ENCODE measurements around the gene ZFHX3.

Gene ZFHX3

DNA sequence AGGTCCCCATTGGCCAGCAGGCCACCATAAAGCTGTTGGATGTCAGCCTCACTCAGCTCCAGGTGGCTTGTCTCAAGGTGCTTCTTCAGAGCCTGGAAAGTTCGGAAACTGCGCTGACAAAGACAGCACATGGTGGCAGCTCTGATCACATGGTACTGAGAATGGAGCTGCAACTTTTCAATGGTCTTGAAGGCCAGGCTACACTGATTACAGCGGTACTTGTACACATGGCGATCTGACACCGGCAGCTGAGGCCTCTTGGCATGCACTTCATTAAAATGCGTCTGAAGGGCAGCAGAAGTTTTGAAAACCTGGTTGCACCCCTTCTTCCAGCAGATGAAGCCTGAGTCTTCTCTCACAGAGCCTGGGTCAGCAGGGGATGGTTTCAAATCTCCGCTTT lies 249.7 kb downstream of the ZFHX3 start:
- no peak for DNase-seq (ENCODE audit: low read depth)

DNA sequence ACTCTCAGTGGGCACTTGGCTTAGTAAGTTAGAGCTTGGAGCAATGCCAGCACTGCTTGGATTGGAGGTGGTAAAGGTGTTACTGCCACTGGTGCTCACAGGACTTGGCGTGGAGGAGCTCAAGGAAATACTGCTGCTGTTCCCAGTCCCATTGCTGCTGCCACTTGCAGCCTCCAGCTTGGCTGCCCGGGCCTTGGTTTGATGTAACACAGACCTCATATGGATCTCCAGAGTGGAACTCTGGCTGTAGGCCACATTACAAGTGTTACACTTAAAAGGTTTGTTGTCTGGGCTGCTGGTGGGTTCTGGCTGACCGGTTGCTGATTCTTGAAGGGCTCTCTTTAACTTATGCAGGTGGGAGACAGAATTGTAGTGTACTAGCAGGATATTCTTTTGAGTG lies 250.3 kb downstream of the ZFHX3 start:
- no peak for DNase-seq (ENCODE audit: low read depth)

DNA sequence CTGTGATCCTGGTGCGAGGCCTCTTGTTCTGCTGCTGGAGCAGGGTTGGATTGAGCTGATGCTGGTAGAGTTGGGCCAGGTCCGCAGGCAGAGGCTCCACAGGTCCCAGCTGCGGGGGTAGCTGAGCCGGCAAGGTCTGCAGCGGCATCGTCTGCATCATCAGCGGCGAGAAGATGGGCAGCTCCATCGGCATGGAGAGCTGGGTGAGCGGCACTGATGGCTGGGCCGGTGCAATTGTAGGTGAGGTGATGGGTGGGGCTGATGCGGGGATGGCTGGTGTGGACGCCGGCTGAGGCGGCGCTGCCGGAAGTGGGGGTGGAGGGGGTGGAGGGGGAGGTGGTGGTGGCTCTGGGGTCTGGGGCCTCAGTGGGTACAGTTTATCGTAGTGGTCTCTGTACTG lies 251.7 kb downstream of the ZFHX3 start:
- DNase-seq (ENCODE audit: low read depth), result no peak

DNA sequence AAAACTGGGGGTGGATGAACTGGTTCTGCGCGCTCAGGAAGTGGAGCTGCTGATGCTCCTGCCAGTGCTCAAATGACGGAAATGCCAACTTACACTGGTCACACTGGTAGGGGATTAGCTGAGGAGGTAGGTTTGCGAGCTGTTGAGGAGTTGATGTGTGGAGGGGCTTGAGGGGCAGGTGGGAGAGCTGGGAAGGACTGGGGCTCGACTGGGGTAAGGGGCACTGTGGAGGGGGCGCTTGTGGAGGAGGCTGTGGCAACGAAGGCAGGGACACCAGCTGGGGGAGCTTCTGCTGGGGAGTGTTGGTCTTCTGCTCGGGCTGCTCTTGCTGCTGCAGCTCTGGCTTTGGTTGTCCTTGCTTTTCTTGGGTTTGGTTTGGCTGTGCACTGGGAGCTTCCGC lies 252.9 kb downstream of the ZFHX3 start:
- DNase-seq (ENCODE audit: low read depth), result no peak

DNA sequence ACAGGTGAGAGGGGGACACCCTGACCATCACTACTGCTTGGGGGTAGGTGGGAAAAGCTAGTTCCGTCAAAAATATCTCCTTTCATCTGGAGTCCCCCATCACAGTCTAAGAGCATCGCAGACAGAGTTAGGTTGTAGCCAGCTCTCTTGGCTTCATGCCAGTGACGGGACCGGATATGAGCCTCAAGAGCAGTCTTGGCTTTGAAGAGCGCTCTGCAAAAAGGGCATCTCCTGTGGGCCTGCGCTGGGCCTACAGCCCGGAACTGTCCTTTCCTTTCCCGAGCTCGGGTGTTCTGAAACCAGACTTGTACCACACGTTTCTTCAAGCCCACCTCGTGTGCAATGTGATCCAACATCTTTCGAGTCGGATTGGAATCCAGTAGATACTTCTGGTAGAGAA lies 253.6 kb downstream of the ZFHX3 start:
- DNase-seq (ENCODE audit: low read depth), result no peak

DNA sequence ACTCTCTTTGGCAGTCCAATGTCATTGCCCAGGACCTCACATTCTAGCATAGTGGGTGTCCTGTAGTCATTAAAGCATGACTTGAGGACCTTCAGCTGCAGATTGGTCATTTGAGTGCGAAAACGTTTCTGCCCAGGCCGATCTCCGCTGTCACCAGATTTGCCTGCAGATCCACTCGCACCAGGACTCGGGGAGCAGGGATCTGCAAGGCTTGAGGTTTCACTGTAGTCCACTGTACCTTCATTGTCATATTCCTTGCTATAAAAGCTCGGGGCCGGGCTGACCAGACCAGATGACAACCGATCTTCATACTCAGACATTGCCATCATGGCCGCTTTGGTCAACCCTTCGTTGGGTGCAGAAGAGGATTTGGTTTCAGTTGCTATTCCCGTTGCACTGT lies 254.2 kb downstream of the ZFHX3 start:
- DNase-seq (ENCODE audit: low read depth), result no peak

DNA sequence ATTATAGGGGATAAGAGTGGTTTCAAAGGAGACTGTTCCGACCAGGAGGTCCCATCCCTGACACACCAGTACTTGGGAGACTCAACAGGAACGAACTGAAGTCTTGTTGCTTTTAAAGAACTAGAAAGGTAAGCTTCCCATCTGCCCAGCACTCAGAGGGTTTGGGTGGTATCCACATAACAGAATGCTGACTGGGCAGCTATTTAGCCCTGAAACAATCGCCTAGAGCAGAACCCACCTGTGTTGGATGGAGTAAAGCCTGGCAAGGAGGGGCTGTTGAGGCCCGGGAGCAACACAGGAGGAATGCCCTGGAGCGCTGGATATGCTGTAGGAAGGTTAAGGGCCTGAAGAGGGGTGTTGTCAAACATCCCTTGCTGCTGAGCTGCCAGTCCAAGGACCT lies 254.9 kb downstream of the ZFHX3 start:
- no peak for DNase-seq (ENCODE audit: low read depth)

DNA sequence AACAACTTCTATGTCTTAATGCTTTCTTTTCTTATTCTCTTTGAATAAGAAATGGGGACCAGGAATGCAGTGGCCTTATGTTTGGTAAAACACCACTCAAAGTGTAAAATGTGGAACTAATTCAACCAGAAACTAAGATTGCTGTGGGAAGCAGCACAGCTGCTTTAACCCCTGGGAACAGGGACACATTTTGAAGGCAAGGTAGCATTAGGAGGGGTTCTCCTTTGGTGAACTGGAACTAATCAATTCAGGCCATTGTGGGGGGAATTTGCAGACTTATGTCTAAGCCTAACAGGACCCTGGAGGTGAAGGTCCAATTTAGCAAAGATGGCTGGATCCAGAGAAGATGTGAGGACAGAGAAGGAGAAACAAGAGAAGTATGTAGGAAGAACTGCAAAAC lies 256.1 kb downstream of the ZFHX3 start:
- no peak for DNase-seq (ENCODE audit: low read depth)

DNA sequence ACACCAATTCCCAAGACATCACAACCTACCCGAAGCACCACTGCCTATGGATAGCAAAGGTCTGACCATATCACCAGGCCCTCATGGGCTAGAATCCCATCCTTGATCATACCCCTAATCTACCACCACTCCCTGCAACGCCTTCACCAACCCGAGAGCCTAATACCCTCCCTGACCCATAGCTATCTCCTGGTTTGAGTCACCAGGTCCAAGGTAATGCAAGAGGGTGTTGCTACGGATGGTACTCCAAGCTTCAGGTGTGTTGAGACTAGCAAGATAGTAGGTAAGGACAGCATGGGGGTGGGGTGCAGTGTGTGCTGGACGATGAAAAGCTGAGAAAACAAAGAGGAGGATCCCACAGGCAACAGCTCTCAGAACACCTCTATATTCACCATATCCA lies 258.0 kb downstream of the ZFHX3 start:
- no peak for DNase-seq (ENCODE audit: low read depth)

DNA sequence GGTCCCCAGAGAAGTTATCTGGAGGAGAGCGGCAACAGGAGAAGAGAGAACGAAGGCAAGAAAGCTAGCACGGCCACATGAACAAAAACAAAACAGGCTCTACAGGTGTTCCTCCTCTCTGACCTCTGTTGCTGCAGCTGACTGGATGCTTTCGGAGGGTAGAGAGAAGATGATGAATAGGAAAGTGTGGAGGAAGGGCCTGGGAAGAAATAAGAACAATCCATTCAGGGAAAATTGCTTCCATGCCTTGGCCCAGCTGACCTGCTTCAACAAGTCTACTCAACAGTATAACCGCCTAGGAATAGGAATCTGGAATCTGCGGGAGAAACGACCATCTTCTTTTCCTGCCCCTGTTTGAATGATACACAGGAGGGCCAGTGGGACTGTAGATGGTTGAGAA lies 258.5 kb downstream of the ZFHX3 start:
- no peak for DNase-seq (ENCODE audit: low read depth)

DNA sequence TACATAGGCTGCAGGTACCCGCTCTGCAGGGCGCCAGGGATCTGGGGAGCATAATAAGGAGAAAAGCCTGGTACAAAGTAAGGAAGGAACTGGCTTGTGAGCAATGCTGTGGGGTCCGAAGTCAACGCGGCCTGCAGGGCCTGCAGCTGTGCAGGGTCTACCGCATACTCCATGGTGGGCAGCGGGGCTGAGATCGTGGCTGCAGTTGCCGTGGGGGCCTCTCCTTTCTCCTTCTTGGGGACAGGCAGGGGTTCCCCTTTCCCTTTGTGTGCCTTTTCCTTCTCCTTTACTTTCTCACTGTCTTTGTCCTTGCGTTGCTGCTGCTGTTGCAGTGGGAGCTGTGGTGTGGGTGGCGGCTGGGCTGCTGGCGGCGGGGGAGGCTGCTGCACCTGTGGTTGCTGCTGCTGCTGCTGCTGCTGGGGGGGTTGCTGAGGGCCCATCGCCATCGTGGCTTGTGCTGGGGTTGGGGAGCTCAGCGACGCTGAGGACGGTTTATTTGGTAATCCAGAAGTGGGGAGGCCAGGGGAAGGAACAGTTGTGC lies 259.6 kb downstream of the ZFHX3 start:
- DNase-seq (ENCODE audit: low read depth), result no peak

DNA sequence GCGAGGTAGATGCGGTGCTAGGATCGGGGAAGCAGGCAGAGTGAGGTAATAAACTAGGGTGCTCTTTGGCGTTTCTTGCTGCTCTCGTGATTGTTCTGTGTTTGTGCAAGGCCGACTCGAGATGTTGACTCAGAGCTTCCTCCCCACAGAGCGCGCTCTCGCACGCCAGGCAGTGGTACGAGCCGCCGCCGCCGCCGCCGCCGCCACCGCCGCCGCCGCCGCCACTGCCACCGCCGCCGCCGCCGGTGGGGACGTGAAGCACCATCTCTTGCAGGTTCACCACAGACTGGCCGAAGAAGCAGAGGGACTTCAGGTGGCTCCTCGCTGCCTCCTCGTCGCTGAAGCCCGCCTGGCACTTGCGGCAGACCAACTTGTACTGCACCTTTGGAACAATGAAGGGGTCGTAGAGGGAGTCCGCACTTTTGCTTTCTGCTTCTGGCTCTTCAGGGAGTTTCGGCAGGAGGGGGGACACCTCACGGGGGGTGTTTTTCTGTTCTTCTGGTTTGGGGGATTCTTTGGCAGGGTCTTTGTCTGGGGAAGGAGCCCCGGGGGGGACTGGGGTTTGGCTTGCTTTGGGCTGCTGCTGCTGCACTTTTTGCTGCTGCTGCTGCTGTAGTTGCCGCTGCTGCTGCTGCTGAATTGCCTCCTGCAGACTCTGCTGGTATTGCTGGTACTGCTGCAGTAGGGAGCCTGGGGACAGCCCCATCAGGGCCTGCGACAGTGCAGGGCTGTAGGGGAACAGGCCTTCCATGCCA lies 260.2 kb downstream of the ZFHX3 start:
- peak; percentile 15 for DNase-seq (ENCODE audit: low read depth)

DNA sequence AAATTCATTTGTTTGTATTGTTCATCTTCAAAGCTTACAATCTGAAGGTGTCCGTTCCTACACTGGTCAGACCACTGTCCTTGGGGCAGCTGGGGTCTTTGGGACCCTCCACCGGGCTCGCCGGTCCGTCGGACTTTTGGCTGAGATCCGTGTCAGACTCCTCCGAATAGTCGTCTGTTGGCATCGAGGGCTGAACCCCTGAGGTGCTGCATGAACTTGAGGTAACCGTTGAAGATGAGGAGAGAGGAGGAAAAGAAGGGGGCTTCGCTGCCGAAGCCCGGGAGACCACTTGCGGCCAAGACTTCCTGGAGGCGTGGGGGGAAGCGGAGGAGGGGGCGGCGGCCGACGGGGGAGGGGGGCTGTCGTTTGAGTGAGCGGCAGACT lies 260.8 kb downstream of the ZFHX3 start:
- no peak for DNase-seq (ENCODE audit: low read depth)

DNA sequence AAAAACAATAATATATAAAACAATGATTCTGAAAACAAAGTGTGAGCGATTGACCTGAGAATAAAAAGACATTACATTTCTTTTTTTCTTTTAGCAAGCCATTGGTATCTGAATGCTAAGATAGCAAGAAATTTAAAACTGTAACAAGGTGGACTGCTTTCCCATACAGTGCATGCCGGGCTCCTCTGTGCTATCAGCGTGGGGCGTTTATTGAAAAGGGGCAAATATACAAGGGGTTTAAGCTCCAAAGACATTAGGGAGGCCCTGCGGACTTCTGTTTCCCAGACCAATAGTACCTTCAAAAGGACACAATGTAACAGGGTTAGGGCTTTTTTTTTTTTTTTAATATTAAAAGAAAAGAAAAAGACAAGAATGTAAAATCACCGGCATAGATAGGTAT lies 261.3 kb downstream of the ZFHX3 start:
- DNase-seq (ENCODE audit: low read depth), result no peak

DNA sequence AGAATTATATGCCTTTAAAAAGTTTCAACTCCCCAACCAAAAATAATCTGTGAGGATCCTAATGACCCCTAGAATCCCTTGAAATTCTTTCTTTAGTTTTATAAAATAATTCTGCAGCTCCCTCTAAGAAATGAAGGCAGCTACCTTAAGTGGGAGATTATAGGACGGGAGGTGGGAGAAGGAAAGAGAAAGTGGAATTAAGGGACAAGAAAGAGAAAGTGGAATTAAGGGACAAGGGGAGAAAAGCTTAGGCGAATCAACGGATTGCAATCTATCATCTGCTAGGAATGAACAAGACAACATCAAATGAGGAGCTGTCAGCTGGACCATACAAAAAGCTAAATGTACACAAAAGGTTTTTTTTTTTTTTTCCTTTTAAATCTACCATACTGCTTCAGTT lies 262.0 kb downstream of the ZFHX3 start:
- no peak for DNase-seq (ENCODE audit: low read depth)

DNA sequence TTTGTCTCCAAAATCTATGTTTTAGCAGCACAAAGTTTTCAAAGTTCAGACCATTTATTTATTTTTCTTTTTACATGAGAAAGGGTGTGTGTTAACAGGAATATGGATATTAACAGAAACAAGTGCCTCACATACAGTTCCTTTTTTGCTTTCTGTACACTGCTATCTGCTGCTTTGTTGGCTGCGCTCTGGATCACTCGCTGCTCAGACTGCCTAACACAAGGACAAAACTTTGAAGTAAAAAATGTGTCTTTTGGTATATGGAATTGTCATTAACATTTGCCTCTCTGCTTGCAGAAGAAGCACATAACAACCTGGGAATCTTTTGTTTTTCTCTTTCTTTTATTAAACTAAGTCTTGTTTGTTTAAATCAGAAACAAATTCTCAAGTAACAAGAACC lies 262.8 kb downstream of the ZFHX3 start:
- DNase-seq (ENCODE audit: low read depth), result no peak

DNA sequence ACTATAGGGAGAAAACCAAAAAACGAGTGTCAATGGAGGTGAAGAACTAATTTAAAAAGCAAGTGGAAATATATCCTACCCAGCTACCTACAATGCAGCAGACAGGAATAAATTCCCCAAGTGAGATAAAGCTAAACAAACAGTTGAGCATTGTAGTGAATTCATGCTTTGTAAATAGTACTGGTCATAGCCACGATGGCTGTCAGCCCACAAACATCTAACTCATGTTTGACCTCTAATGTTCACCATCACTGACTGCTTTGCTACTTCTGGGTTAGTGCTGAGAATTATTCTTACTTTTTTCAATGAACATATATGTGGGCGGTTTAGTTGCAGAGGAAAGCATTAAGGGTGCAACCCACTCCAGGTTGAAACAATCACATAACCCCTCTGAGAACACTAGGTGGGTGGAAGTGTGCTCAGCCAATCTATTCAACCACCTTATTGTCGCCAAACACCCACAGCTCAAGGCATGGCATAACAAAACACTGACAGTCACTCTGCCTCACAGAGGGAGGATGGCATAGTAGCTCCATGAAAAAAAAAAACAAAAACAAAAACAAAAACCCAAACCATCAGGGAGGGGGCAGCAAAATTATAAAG lies 264.1 kb downstream of the ZFHX3 start:
- no peak for DNase-seq (ENCODE audit: low read depth)

DNA sequence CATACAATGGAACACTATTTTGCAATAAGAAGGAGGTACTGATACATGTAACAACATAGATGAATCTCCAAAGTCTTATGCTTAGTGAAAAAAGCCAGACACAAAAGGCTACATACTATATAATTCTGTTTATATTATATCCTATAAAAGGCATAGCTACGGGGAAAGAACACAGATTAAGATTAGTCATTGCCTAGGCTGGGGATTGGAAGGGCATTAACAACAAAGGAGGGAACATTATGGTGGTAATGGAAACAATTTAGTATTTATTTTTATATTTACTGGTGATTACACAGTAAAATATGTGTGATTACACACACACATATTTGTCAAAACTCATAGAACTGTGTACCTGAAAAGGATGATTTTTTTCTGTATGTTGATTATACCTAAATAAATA lies 278.1 kb downstream of the ZFHX3 start:
- DNase-seq (ENCODE audit: low read depth), result no peak

DNA sequence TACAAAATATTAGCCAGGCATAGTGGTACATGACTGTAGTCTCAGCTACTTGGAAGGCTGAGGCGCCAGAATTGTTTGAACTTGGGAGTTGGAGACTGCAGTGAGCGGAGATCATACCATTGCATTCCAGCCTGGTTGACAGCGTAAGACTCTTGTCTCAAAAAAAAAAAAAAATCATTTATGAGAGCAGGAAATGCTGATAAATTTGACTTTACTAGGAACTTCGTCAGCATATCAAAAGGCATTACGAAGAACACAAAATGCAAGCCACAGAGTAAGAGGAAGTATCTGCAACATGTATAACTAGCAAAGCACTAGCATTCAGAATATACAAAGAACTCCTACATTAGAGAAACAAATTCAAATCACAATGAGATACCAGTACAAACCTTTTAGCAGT lies 279.3 kb downstream of the ZFHX3 start:
- DNase-seq (ENCODE audit: low read depth), result no peak

DNA sequence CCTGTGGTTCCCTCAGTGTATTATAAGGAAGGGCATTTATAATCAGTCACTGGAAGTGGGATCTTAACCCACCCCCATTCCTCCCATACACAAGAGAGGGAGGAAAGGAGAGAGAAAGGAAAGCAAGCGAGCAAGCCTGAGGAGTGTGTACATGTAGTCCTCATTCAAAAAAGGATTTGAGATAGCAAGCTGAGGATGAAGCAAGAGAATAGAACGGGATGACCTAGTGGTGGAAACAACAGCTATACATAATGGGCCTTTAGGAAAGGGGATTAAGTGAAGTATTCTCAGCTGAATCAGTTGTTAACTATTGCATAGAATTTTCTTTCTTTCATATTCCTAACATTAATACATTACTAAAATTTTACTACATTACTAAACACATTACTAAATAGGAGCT lies 281.4 kb downstream of the ZFHX3 start:
- no peak for DNase-seq (ENCODE audit: low read depth)

DNA sequence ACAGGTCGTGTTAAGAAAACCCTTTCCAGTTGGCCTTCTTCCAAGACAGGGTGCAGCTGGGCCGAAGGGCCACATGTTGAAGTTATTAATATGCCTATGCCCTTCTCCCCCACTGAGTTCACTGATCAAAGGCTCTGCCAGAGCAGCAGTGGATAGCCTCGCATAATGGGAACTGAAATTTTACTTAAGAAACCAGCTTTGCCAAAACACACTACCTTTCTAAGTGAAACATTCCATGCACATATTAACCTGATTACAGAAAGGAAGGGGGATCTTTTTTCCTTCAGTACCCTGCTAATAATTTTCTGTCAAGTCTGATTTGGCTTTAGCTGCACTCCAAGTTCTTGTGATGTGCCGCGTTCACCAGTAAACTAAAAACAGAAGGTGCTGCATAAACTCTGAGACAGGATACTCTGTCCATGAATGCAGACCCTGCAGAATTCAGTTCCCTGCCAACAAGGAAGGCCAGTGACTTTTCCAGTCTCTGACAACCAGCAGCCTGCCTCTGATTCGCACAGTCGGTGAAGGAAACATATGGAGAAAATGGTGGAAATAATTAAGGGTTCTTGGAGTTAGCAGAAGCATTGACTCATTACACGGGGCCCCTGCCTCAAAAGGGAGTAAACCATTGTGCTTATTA lies 283.8 kb downstream of the ZFHX3 start:
- no peak for DNase-seq (ENCODE audit: low read depth)

DNA sequence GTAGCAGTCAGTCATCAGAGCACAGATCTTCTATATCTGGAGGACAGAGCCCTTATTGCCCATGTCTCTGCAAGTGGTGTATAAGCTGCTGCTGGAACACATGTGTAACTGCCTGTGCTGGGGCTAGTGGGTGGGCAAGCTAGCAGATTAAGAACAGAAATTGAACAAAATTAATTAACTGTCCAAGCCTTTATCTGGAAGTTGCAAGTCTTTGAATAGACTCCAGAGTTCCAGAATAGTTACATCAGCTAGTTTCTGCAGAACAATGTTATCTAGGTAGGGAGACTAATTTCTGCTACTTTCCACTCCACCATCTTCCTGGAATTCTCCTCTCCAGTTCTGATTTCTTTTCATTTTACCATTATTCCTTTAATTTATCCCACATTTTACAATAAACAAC lies 287.3 kb downstream of the ZFHX3 start:
- no peak for DNase-seq (ENCODE audit: low read depth)

DNA sequence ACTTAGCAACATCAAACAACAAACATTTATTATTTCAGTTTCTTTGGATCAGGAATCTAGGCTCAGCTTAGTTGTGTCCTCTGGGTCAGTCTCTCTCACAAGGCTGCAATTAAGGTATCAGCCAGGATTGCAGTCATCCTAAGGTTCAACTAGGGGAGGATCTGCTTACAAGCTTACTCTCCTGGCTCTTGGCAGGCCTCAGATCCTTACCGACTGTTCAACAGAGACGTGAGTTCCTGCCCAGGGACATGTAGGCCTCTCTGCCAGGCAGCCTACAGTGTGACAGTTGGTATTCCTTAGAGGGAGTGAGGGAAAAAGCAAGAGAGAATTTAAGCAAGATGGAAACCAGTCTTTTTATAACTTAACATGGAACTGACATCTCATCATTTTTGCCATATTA lies 294.0 kb downstream of the ZFHX3 start:
- DNase-seq (ENCODE audit: low read depth), result no peak

All from T follicular helper cell (primary cell).